ENCODE data around the gene MAPKAP1. TPM values are rescaled to one million over a fixed set of nuclear protein-coding genes. Genes with fewer than 3 reads are reported as not detected.

The MAPKAP1 gene
- total RNA-seq, 1 donor from 2014 or later = 80.0 TPM

GRCh38 chr9:125674981-125675973 is 31.7 kb downstream of the MAPKAP1 start:
- DNase-seq (ENCODE audit: low spot score) = no peak

- no peak for DNase-seq (ENCODE audit: low spot score)
Observed at GRCh38 chr9:125672876-125673275, 34.1 kb downstream of the MAPKAP1 start.

- DNase-seq (ENCODE audit: low spot score) = no peak
Observed at GRCh38 chr9:125663127-125663526, 43.9 kb downstream of the MAPKAP1 start.

GRCh38 chr9:125660557-125660956 is 46.5 kb downstream of the MAPKAP1 start:
- DNase-seq (ENCODE audit: low spot score) = no peak

- DNase-seq (ENCODE audit: low spot score) = no peak
Observed at GRCh38 chr9:125659954-125660353, 47.1 kb downstream of the MAPKAP1 start.

GRCh38 chr9:125659201-125659840 is 47.7 kb downstream of the MAPKAP1 start:
- DNase-seq (ENCODE audit: low spot score) = no peak

- no peak for DNase-seq (ENCODE audit: low spot score)
Observed at GRCh38 chr9:125656560-125656959, 50.4 kb downstream of the MAPKAP1 start.

GRCh38 chr9:125655691-125656410 is 51.2 kb downstream of the MAPKAP1 start:
- DNase-seq (ENCODE audit: low spot score) = no peak

GRCh38 chr9:125655066-125655633 is 51.9 kb downstream of the MAPKAP1 start:
- DNase-seq (ENCODE audit: low spot score) = no peak

- DNase-seq (ENCODE audit: low spot score) = no peak
Observed at GRCh38 chr9:125654121-125654520, 52.9 kb downstream of the MAPKAP1 start.

- DNase-seq (ENCODE audit: low spot score) = no peak
Observed at GRCh38 chr9:125653325-125653724, 53.7 kb downstream of the MAPKAP1 start.

GRCh38 chr9:125652759-125653158 is 54.2 kb downstream of the MAPKAP1 start:
- no peak for DNase-seq (ENCODE audit: low spot score)

- DNase-seq (ENCODE audit: low spot score) = no peak
Observed at GRCh38 chr9:125652233-125652594, 54.8 kb downstream of the MAPKAP1 start.

GRCh38 chr9:125651576-125652232 is 55.3 kb downstream of the MAPKAP1 start:
- DNase-seq (ENCODE audit: low spot score) = no peak

- no peak for DNase-seq (ENCODE audit: low spot score)
Observed at GRCh38 chr9:125650271-125650737, 56.7 kb downstream of the MAPKAP1 start.

- DNase-seq (ENCODE audit: low spot score) = no peak
Observed at GRCh38 chr9:125649826-125650225, 57.2 kb downstream of the MAPKAP1 start.

GRCh38 chr9:125649315-125649714 is 57.7 kb downstream of the MAPKAP1 start:
- DNase-seq (ENCODE audit: low spot score) = no peak

GRCh38 chr9:125648294-125648693 is 58.7 kb downstream of the MAPKAP1 start:
- DNase-seq (ENCODE audit: low spot score) = no peak

- no peak for DNase-seq (ENCODE audit: low spot score)
Observed at GRCh38 chr9:125646621-125647100, 60.3 kb downstream of the MAPKAP1 start.

- DNase-seq (ENCODE audit: low spot score) = no peak
Observed at GRCh38 chr9:125646217-125646616, 60.8 kb downstream of the MAPKAP1 start.
